ENCODE data around the gene TLE1.

TLE1 gene

GRCh38 chr9:81578606-81579005 is 110.7 kb downstream of the TLE1 start:
- DNase-seq (ENCODE audit: low read depth, low spot score) = no peak

- DNase-seq (ENCODE audit: low read depth, low spot score) = no peak
Observed at GRCh38 chr9:81575956-81576355, 113.4 kb downstream of the TLE1 start.

- no peak for DNase-seq (ENCODE audit: low read depth, low spot score)
Observed at GRCh38 chr9:81574405-81574804, 114.9 kb downstream of the TLE1 start.

- DNase-seq (ENCODE audit: low read depth, low spot score) = no peak
Observed at GRCh38 chr9:81573415-81574321, 115.7 kb downstream of the TLE1 start.

- no peak for DNase-seq (ENCODE audit: low read depth, low spot score)
Observed at GRCh38 chr9:81570083-81570482, 119.3 kb downstream of the TLE1 start.

- DNase-seq (ENCODE audit: low read depth, low spot score) = no peak
Observed at GRCh38 chr9:81566074-81566698, 123.2 kb downstream of the TLE1 start.

- DNase-seq (ENCODE audit: low read depth, low spot score) = no peak
Observed at GRCh38 chr9:81565609-81566008, 123.7 kb downstream of the TLE1 start.

GRCh38 chr9:81565144-81565543 is 124.2 kb downstream of the TLE1 start:
- no peak for DNase-seq (ENCODE audit: low read depth, low spot score)

- no peak for DNase-seq (ENCODE audit: low read depth, low spot score)
Observed at GRCh38 chr9:81564632-81565031, 124.7 kb downstream of the TLE1 start.

GRCh38 chr9:81563739-81564138 is 125.6 kb downstream of the TLE1 start:
- DNase-seq (ENCODE audit: low read depth, low spot score) = no peak

- no peak for DNase-seq (ENCODE audit: low read depth, low spot score)
Observed at GRCh38 chr9:81563020-81563407, 126.3 kb downstream of the TLE1 start.

GRCh38 chr9:81562231-81563019 is 126.9 kb downstream of the TLE1 start:
- no peak for DNase-seq (ENCODE audit: low read depth, low spot score)

- DNase-seq (ENCODE audit: low read depth, low spot score) = no peak
Observed at GRCh38 chr9:81560851-81561732, 128.3 kb downstream of the TLE1 start.

GRCh38 chr9:81559709-81560108 is 129.6 kb downstream of the TLE1 start:
- no peak for DNase-seq (ENCODE audit: low read depth, low spot score)

- DNase-seq (ENCODE audit: low read depth, low spot score) = no peak
Observed at GRCh38 chr9:81559197-81559596, 130.2 kb downstream of the TLE1 start.

GRCh38 chr9:81558091-81558830 is 131.1 kb downstream of the TLE1 start:
- DNase-seq (ENCODE audit: low read depth, low spot score) = no peak

- no peak for DNase-seq (ENCODE audit: low read depth, low spot score)
Observed at GRCh38 chr9:81557452-81558090, 131.8 kb downstream of the TLE1 start.

GRCh38 chr9:81556923-81557322 is 132.4 kb downstream of the TLE1 start:
- no peak for DNase-seq (ENCODE audit: low read depth, low spot score)

GRCh38 chr9:81552581-81552991 is 136.8 kb downstream of the TLE1 start:
- no peak for DNase-seq (ENCODE audit: low read depth, low spot score)

GRCh38 chr9:81550207-81550583 is 139.2 kb downstream of the TLE1 start:
- no peak for DNase-seq (ENCODE audit: low read depth, low spot score)

Data from activated CD4-positive, CD25-positive, alpha-beta regulatory T cell treated with anti-CD3 and anti-CD28 coated beads, Interleukin-2, amount 50 U/mL, for 16 hours (primary cell).